AG09319 (cell line): ENCODE results near the gene SPTSSB.

Experiments
- DNase-seq: peaks from one replicate; pipeline ENCODE4 v3.0.0-alpha.2; 2010; ENCODE audit warnings: low read depth; ENCODE audit errors: extremely low read depth
- CTCF ChIP-seq: IDR thresholded peaks from 2 replicates; pipeline ENCODE4 v1.5.1; 2011; ENCODE audit warnings: low read depth, mild to moderate bottlenecking, inconsistent platforms, low read length, moderate library complexity

The SPTSSB gene

DNA sequence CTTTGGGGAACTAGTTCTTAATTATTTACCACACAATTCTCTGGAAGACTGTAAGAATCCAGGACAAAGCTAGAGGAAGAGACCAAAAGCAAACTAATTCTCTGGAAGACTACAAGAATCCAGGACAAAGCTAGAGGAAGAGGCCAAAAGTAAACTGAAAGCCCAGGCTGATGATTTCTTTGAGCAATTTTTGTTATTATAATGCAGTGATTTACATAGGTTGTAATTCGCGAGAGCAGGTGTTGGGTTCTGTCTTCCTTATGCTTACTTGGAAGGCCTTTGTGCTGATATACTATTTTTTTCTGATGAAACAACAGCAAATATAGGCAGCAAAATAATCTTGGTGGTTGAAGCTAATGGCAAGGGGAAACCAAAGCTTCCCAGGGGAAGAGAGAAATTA lies 5.2 kb downstream of the SPTSSB start:
- TF ChIP-seq CTCF = no peak
- DNase-seq = no peak

DNA sequence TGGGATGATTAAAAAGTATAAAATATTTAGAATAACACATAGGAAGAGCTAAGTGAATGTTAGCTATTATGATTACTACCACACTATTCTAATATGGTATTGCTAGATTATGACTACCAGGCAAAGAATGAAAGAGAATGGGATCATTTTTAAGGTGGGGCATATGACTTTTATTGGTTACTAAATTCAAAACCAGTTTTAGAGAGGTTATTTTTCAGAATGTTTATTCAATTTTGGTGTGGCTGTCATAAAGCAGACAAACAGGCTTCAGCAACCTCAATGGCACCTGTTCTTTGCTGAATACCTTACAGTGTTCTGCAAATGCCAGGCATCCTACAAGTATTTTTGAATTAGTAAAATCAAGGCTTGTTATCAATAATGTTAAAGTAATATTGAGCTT lies 12.8 kb downstream of the SPTSSB start:
- no peak for DNase-seq
- no peak for TF ChIP-seq CTCF

GRCh38 chr3:161356287-161356686 lies 15.0 kb downstream of the SPTSSB start:
- TF ChIP-seq CTCF = no peak
- no peak for DNase-seq

GRCh38 chr3:161355508-161355907 lies 15.8 kb downstream of the SPTSSB start:
- no peak for DNase-seq
- no peak for TF ChIP-seq CTCF

DNA sequence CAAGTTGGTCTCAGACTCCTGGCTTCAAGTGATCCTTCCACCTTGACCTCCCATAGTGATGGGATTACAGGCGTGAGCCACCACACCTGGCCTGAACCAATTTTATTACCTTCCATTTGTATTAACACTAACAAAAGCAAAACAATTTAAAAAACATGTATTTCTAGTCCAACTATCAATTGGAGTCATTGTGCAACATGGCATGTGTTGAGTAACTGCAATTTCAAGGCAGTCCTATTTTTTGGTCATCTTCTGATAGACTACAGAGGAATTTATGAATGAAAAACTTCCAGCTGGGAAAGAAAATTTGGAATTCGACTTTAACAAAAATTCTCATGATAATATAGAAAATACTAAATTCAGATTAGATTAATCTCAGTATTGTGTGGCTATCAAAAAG lies 16.8 kb downstream of the SPTSSB start:
- TF ChIP-seq CTCF = no peak

GRCh38 chr3:161351330-161351729 lies 20.0 kb downstream of the SPTSSB start:
- no peak for DNase-seq
- TF ChIP-seq CTCF = no peak

More for the DNA sequence above, 16.8 kb downstream of the SPTSSB start:
- DNase-seq = no peak

GRCh38 chr3:161350916-161351315 lies 20.4 kb downstream of the SPTSSB start:
- DNase-seq = no peak
- no peak for TF ChIP-seq CTCF
